Liver (tissue), 9 donors: ENCODE measurements around the gene RAD51B. TPM values are rescaled to one million over a fixed set of nuclear protein-coding genes. Genes with fewer than 3 reads are reported as not detected.

ENCODE experiments used
- DNase-seq: peaks from one replicate; pipeline ENCODE4 v3.0.0-alpha.2; 2017; ENCODE audit warnings: low spot score
- H3K27ac ChIP-seq, 2 donors: one replicate each; pipeline ENCODE4 v1.7.0; 2013; ENCODE audit warnings: inconsistent platforms in 2 of 2, low read length in 2 of 2, control low read depth in 1 of 2, low read depth in 1 of 2, mild to moderate bottlenecking in 1 of 2
- H3K27me3 ChIP-seq, 4 donors: one replicate each; pipeline versions ENCODE4 v1.6.1 to v1.7.0; 2013; ENCODE audit warnings: low read length in 3 of 4, inconsistent platforms in 1 of 4, mild to moderate bottlenecking in 1 of 4, moderate library complexity in 1 of 4; ENCODE audit not compliant: control insufficient read depth in 4 of 4, insufficient read depth in 4 of 4
- H3K36me3 ChIP-seq, 4 donors: one replicate each; pipeline versions ENCODE4 v1.6.1 to v1.7.0; 2013; ENCODE audit warnings: low read length in 3 of 4, mild to moderate bottlenecking in 3 of 4, low read depth in 1 of 4, moderate library complexity in 1 of 4; ENCODE audit not compliant: control insufficient read depth in 4 of 4, insufficient read depth in 3 of 4
- H3K4me1 ChIP-seq, 4 donors: one replicate each; pipeline versions ENCODE4 v1.6.1 to v1.7.0; 2013; ENCODE audit warnings: low read length in 3 of 4, mild to moderate bottlenecking in 3 of 4, moderate library complexity in 1 of 4; ENCODE audit not compliant: control insufficient read depth in 4 of 4, insufficient read depth in 4 of 4
- H3K4me3 ChIP-seq, 3 donors: one replicate each; pipeline versions ENCODE4 v1.6.1 to v1.7.0; 2013; ENCODE audit warnings: low read length in 3 of 3, control low read depth in 1 of 3, low read depth in 1 of 3, mild to moderate bottlenecking in 1 of 3
- H3K9ac ChIP-seq, 2 donors: one replicate each; pipeline ENCODE4 v1.7.0; 2013; ENCODE audit warnings: low read length in 2 of 2, mild to moderate bottlenecking in 2 of 2, moderate library complexity in 2 of 2, control low read depth in 1 of 2, low read depth in 1 of 2
- H3K9me3 ChIP-seq, 4 donors: one replicate each; pipeline versions ENCODE4 v1.6.1 to v1.7.0; 2013; ENCODE audit warnings: low read length in 3 of 4; ENCODE audit not compliant: control insufficient read depth in 4 of 4
- CTCF ChIP-seq: fragments of 150-350 bp; IDR thresholded peaks from 2 replicates; pipeline ENCODE4 v1.5.1; 2017; ENCODE audit warnings: improper control_type of control experiment, low read depth, low read length; ENCODE audit not compliant: missing input control
- EGR1 ChIP-seq, 2 donors: IDR thresholded peaks; 2 replicates each; pipeline ENCODE4 v1.6.1; 2016 to 2018; ENCODE audit warnings: antibody characterized with exemption in 2 of 2, low read depth in 2 of 2
- FOXA1 ChIP-seq: IDR thresholded peaks from 2 replicates; pipeline ENCODE4 v1.6.1; 2016; ENCODE audit warnings: antibody characterized with exemption
- FOXA2 ChIP-seq: IDR thresholded peaks from 2 replicates; pipeline ENCODE4 v1.6.1; 2016; ENCODE audit warnings: antibody characterized with exemption
- GABPA ChIP-seq, 2 donors: IDR thresholded peaks in 1 of 2; conservative IDR thresholded peaks in 1 of 2; 2 replicates each; pipeline ENCODE4 v1.6.1; 2016; ENCODE audit warnings: antibody characterized with exemption in 2 of 2, mild to moderate bottlenecking in 1 of 2, moderate library complexity in 1 of 2
- HNF4A ChIP-seq, 2 donors: conservative IDR thresholded peaks; 2 replicates each; pipeline ENCODE4 v1.6.1; 2016; ENCODE audit warnings: antibody characterized with exemption in 2 of 2, mild to moderate bottlenecking in 2 of 2
- HNF4G ChIP-seq: IDR thresholded peaks from 2 replicates; pipeline ENCODE4 v1.6.1; 2016; ENCODE audit warnings: antibody characterized with exemption
- JUND ChIP-seq, 2 donors: IDR thresholded peaks; 2 replicates each; pipeline ENCODE4 v1.6.1; 2016; ENCODE audit warnings: antibody characterized with exemption in 2 of 2
- RAD21 ChIP-seq, 2 donors: IDR thresholded peaks; 2 replicates each; pipeline ENCODE4 v1.6.1; 2016; ENCODE audit warnings: antibody characterized with exemption in 2 of 2, mild to moderate bottlenecking in 2 of 2
- REST ChIP-seq: IDR thresholded peaks from 2 replicates; pipeline ENCODE4 v1.6.1; 2016; ENCODE audit warnings: antibody characterized with exemption, mild to moderate bottlenecking
- RXRA ChIP-seq, 2 donors: IDR thresholded peaks; 2 replicates each; pipeline ENCODE4 v1.6.1; 2017 to 2018; ENCODE audit warnings: antibody characterized with exemption in 2 of 2, mild to moderate bottlenecking in 1 of 2
- SP1 ChIP-seq: IDR thresholded peaks from 2 replicates; pipeline ENCODE4 v1.6.1; 2018; ENCODE audit warnings: antibody characterized with exemption, mild to moderate bottlenecking
- TAF1 ChIP-seq: conservative IDR thresholded peaks from 2 replicates; pipeline ENCODE4 v1.6.1; 2016; ENCODE audit warnings: antibody characterized with exemption, mild to moderate bottlenecking
- YY1 ChIP-seq: IDR thresholded peaks from 2 replicates; pipeline ENCODE4 v1.6.1; 2016; ENCODE audit warnings: antibody characterized with exemption, mild to moderate bottlenecking
- ZBTB33 ChIP-seq: IDR thresholded peaks from 2 replicates; pipeline ENCODE4 v1.6.1; 2016; ENCODE audit warnings: antibody characterized with exemption
- WGBS: extraction: QIAGEN DNeasy Blood & Tissue Kit; methylation state at CpG from one replicate; pipeline ENCODE4 v1.1.7; 2013; 5-methylcytosine and 5-hydroxymethylcytosine counted together
- polyA plus RNA-seq, 2 donors: library from polyadenylated mRNA; stranded (reverse) in 1 of 2; unstranded in 1 of 2; fragments of 200-250 nt in 1 of 2; fragments of >200 nt in 1 of 2; fragmentation: Nextera tagmentation in 1 of 2; extraction: Ambion mirVana in 1 of 2; gene quantifications; one replicate each; pipeline versions ENCODE4 v1.2.1 to v1.2.3, GENCODE V29; 2013 to 2015
- total RNA-seq, 2 donors: library from RNA; depleted of rRNA; stranded (reverse); fragments of >200 nt; gene quantifications; one replicate each; pipeline ENCODE4 v1.2.3, GENCODE V29; 2014
- TF ChIP-seq, protein P1 (sequence below): IDR thresholded peaks from 2 replicates; pipeline ENCODE4 v1.6.1; 2016; ENCODE audit warnings: antibody characterized with exemption
- TF ChIP-seq, protein P2 (sequence below): IDR thresholded peaks from 2 replicates; pipeline ENCODE4 v1.6.1; 2016; ENCODE audit warnings: antibody characterized with exemption
- donor health status: healthy.
- donor health status: healthy.
- donor health status: healthy.
- donor health status: healthy.
- donor health status: healthy.

RAD51B gene
- total and polyA plus RNA-seq, 4 donors: 0.81 to 12.9 (median 2.4) TPM

- H3K4me3 ChIP-seq: no peak overlapping the region
- TF ChIP-seq GABPA (IDR thresholded peaks at IDR 0.05 in 1 of 2, conservative IDR thresholded peaks at IDR 0.05 in 1 of 2): no peak
- TF ChIP-seq SP1: no peak
- no peak overlapping the region for H3K27ac ChIP-seq
- no peaks in the 10 kb centered on the region for H3K27me3 ChIP-seq
- WGBS: 94% methylated on average over 5 of the region's 5 CpGs
- DNase-seq: no peak
- H3K9me3 ChIP-seq: no peaks in the 10 kb centered on the region
- peaks cover 9 to 47% (median 32%) of the 10 kb centered on the region in 4 donors for H3K4me1 ChIP-seq
- H3K36me3 ChIP-seq: no peaks in the 10 kb centered on the region
- no peak overlapping the region for H3K9ac ChIP-seq
These were observed 906.6 kb downstream of the RAD51B start for GRCh38 chr14:68726093-68726695.

DNA sequence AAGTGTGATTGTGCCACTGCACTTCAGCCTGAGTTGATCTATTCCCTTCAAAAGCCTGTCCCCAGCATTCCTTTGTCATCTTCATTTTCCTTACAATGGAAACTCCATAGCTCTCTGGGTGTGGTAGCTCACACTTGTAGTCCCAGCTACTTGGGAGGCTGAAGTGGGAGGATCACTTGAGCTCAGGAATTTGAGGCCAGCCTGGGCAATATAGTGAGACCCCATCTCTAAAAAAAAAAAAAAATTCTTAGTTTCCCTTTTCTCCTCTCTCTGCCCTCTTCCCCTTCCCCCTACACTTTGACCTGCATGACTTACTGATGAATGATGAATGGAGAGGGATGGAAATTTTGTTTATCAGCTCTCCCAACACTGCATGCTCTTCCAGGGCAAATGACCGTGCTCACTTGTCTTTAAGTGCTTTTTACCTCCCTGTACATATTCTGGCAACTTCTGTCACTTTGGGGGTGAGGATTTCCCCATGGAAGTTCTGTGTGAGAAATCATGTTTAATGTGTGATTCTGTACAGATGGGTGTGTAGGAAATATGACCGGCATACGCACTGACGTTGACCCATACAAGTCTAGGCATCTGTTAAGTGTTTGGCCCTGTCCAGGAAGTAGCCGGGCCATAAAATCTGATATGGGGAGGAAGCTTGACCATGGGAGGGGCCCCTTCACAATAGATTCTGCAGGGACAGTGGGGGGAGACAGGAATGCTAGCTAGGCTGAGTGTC is 907.9 kb downstream of the RAD51B start:
- H3K27ac ChIP-seq: peak overlapping the region in 1 of 2 donors; percentile 45
- no peak for DNase-seq
- H3K36me3 ChIP-seq: no peaks in the 10 kb centered on the region
- no peaks in the 10 kb centered on the region for H3K27me3 ChIP-seq
- no peaks in the 10 kb centered on the region for H3K9me3 ChIP-seq
- WGBS: 78% methylated on average over 5 of the region's 5 CpGs
- H3K9ac ChIP-seq: no peak overlapping the region
- TF ChIP-seq ZBTB33 (no peak), REST (no peak), SP1 (no peak), YY1 (no peak), RXRA (IDR thresholded peaks at IDR 0.05) (no peak), TAF1 (no peak), FOXA2 (no peak), HNF4G (no peak), GABPA (IDR thresholded peaks at IDR 0.05 in 1 of 2, conservative IDR thresholded peaks at IDR 0.05 in 1 of 2) (no peak), EGR1 (IDR thresholded peaks at IDR 0.05; ENCODE audit: low read depth in 2 of 2) (no peak), RAD21 (IDR thresholded peaks at IDR 0.05) (no peak), FOXA1 (no peak), CTCF (no peak), JUND (IDR thresholded peaks at IDR 0.05) (no peak), HNF4A (conservative IDR thresholded peaks at IDR 0.05) (no peak)
- TF ChIP-seq, protein P1, sequence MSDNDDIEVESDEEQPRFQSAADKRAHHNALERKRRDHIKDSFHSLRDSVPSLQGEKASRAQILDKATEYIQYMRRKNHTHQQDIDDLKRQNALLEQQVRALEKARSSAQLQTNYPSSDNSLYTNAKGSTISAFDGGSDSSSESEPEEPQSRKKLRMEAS: no peak
- TF ChIP-seq, protein P2, sequence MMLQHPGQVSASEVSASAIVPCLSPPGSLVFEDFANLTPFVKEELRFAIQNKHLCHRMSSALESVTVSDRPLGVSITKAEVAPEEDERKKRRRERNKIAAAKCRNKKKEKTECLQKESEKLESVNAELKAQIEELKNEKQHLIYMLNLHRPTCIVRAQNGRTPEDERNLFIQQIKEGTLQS: no peak
- peaks cover 9 to 42% (median 28%) of the 10 kb centered on the region in 4 donors for H3K4me1 ChIP-seq
- H3K4me3 ChIP-seq: no peak overlapping the region
